Body of pancreas (tissue), 4 donors: ENCODE results near the gene FNDC5. TPM values are rescaled to one million over a fixed set of nuclear protein-coding genes. Genes with fewer than 3 reads are reported as not detected.

ENCODE experiments used
- ATAC-seq: fragments of 150-250 bp; one replicate; pipeline ENCODE4 v1.9.1; 2016
- DNase-seq, 4 donors: peaks; one replicate each; pipeline ENCODE4 v3.0.0-alpha.2; 2019
- H3K27ac ChIP-seq, 4 donors: fragments of 200-600 bp; sonication (generic); 1 replicate in 3 of 4; 2 replicates in 1 of 4; pipeline versions ENCODE4 v1.5.1 to v1.6.1; 2016 to 2019; ENCODE audit warnings: mild to moderate bottlenecking in 1 of 4, mixed read lengths in 1 of 4, moderate library complexity in 1 of 4
- H3K27me3 ChIP-seq, 2 donors: fragments of 200-600 bp; sonication (generic); one replicate each; pipeline ENCODE4 v1.6.0; 2016; ENCODE audit warnings: mild to moderate bottlenecking in 1 of 2
- H3K36me3 ChIP-seq, 2 donors: fragments of 200-600 bp; sonication (generic); replicated peaks in 1 of 2; 2 replicates each; pipeline ENCODE4 v1.5.1; 2016; ENCODE audit warnings: low read depth in 2 of 2; ENCODE audit not compliant: insufficient read depth in 1 of 2
- H3K4me1 ChIP-seq: fragments of 200-600 bp; sonication (generic); one replicate; pipeline ENCODE4 v1.6.0; 2016
- H3K4me3 ChIP-seq, 2 donors: fragments of 200-600 bp; sonication (generic); 1 replicate in 1 of 2; 2 replicates in 1 of 2; pipeline ENCODE4 v1.5.1; 2016 to 2019
- H3K9me3 ChIP-seq, 3 donors: fragments of 200-600 bp; sonication (generic); 1 replicate in 2 of 3; 2 replicates in 1 of 3; pipeline ENCODE4 v1.5.1; 2016
- CTCF ChIP-seq, 7 experiments: fragments of 450-650 bp in 4 of 7; fragments of 200-600 bp in 3 of 7; sonication (generic) in 3 of 7; IDR thresholded peaks; one replicate each; pipeline ENCODE4 v1.5.1; 2016 to 2019; ENCODE audit warnings: antibody characterized with exemption in 7 of 7
- POLR2A ChIP-seq, 3 donors: fragments of 450-650 bp; IDR thresholded peaks; one replicate each; pipeline ENCODE4 v1.6.1; 2016; ENCODE audit warnings: antibody characterized with exemption in 3 of 3, mild to moderate bottlenecking in 2 of 3
- WGBS, 2 donors: methylation state at CpG; one replicate each; pipeline ENCODE4 v1.1.5; 2017; 5-methylcytosine and 5-hydroxymethylcytosine counted together
- intact Hi-C: fragments of 100-400 bp; cut with DNase I; formaldehyde crosslinking; loops from one replicate; pipeline ENCODE4 v1.15.1; 2023
- total RNA-seq, 2 donors: library from RNA; depleted of rRNA; stranded (reverse); fragments of >200 nt; gene quantifications; one replicate each; pipeline ENCODE4 v1.1.0, GENCODE V29; 2016

FNDC5 gene
- total RNA-seq, 2 donors from 2014 or later: not detected

- H3K4me3 ChIP-seq: no peak overlapping the region
- H3K4me1 ChIP-seq: no peaks in the 10 kb centered on the region
- DNase-seq: no peak
- no peak for TF ChIP-seq CTCF (IDR thresholded peaks at IDR 0.05)
- no peak for TF ChIP-seq POLR2A (IDR thresholded peaks at IDR 0.05)
- intact Hi-C loops: no loop called here
- ATAC-seq: no peak
- H3K9me3 ChIP-seq: no peaks in the 10 kb centered on the region
- H3K36me3 ChIP-seq: peaks cover 0 to 2% of the 10 kb centered on the region in 2 donors
- H3K27ac ChIP-seq: no peak overlapping the region
- 91 to 98% methylated on average over 8 of the region's 8 CpGs for WGBS, 2 donors
- H3K27me3 ChIP-seq: no peaks in the 10 kb centered on the region
These were observed 6.2 kb downstream of the FNDC5 start for GRCh38 chr1:32864375-32865019.

- Histone ChIP-seq H3K4me3 (no peak overlapping the region), H3K36me3 (peaks cover 0 to 2% of the 10 kb centered on the region in 2 donors), H3K27ac (no peak overlapping the region), H3K9me3 (no peaks in the 10 kb centered on the region), H3K4me1 (no peaks in the 10 kb centered on the region), H3K27me3 (no peaks in the 10 kb centered on the region)
- ATAC-seq (no peak), DNase-seq (no peak)
- intact Hi-C loops: no loop called here
- TF ChIP-seq CTCF (IDR thresholded peaks at IDR 0.05) (no peak), POLR2A (IDR thresholded peaks at IDR 0.05) (no peak)
- WGBS, 2 donors: 92 to 100% methylated on average over 1 of the region's 1 CpG
These were observed 6.8 kb downstream of the FNDC5 start for GRCh38 chr1:32863881-32864245.

GRCh38 chr1:32863218-32863880, 7.4 kb downstream of the FNDC5 start:
- intact Hi-C loops: no loop called here
- DNase-seq: no peak
- Histone ChIP-seq H3K4me3 (no peak overlapping the region), H3K27ac (no peak overlapping the region), H3K4me1 (no peaks in the 10 kb centered on the region), H3K27me3 (no peaks in the 10 kb centered on the region), H3K9me3 (no peaks in the 10 kb centered on the region), H3K36me3 (peaks cover 0 to 2% of the 10 kb centered on the region in 2 donors)
- no peak for ATAC-seq
- TF ChIP-seq CTCF (IDR thresholded peaks at IDR 0.05): no peak
- WGBS, 2 donors: 86 to 87% methylated on average over 4 of the region's 4 CpGs

- H3K36me3 ChIP-seq: peaks cover 0 to 2% of the 10 kb centered on the region in 2 donors
- no peaks in the 10 kb centered on the region for H3K9me3 ChIP-seq
- WGBS, 2 donors: 85 to 92% methylated on average over 3 of the region's 3 CpGs
- DNase-seq: no peak
- H3K27me3 ChIP-seq: no peaks in the 10 kb centered on the region
- intact Hi-C loops: no loop called here
- TF ChIP-seq POLR2A (IDR thresholded peaks at IDR 0.05) (no peak), CTCF (IDR thresholded peaks at IDR 0.05) (no peak)
- no peak for ATAC-seq
- no peak overlapping the region for H3K4me3 ChIP-seq
- H3K4me1 ChIP-seq: no peaks in the 10 kb centered on the region
- H3K27ac ChIP-seq: no peak overlapping the region
These were observed 8.6 kb downstream of the FNDC5 start for GRCh38 chr1:32861904-32862695.
